Suprapubic skin (tissue), 4 donors: ENCODE results near the gene HERC6.

Experiments used
- EP300 ChIP-seq: sonication (generic); formaldehyde crosslinking; IDR thresholded peaks from one replicate; pipeline ENCODE4 v1.6.1; 2017; ENCODE audit warnings: antibody characterized with exemption
- POLR2A ChIP-seq, 2 donors: fragments of 450-650 bp; IDR thresholded peaks; one replicate each; pipeline ENCODE4 v1.6.1; 2017; ENCODE audit warnings: antibody characterized with exemption in 2 of 2, mild to moderate bottlenecking in 2 of 2, moderate library complexity in 2 of 2
- POLR2AphosphoS5 ChIP-seq, 3 donors: sonication (generic); formaldehyde crosslinking; IDR thresholded peaks; one replicate each; pipeline ENCODE4 v1.6.1; 2017; ENCODE audit warnings: antibody characterized with exemption in 3 of 3
- TF ChIP-seq, protein P1 (sequence below), 2 donors: fragments of 200-600 bp in 1 of 2; fragments of 450-650 bp in 1 of 2; sonication (generic) in 1 of 2; IDR thresholded peaks; one replicate each; pipeline ENCODE4 v1.5.1; 2016 to 2019; ENCODE audit warnings: antibody characterized with exemption in 2 of 2, mild to moderate bottlenecking in 1 of 2, moderate library complexity in 1 of 2

DNA sequence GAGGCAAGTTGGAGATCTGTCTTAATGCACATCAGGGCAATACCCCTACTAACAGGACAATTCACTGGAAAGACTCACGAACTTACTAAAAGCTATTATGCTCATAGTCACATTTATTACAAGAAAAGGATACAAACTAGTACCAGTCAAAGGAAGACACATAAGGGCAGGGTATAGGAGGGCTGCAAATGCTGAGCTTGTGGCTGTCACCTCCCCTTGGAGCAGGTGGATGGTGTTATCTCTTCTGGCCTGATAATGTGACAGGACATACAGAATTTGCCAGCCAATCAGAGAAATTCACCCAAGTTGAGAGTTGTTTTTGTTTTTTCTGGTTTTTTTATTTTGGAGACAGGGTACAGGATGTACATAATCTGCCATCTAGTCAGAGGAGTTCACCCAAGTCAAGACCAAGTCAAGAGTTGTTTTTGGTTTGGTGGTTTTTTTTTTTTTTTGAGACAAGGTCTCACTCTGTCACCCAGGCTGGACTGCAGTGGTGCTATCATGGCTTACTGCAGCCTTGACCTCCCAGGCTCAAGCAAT is 87.1 kb downstream of the HERC6 start:
- TF ChIP-seq, protein P1, sequence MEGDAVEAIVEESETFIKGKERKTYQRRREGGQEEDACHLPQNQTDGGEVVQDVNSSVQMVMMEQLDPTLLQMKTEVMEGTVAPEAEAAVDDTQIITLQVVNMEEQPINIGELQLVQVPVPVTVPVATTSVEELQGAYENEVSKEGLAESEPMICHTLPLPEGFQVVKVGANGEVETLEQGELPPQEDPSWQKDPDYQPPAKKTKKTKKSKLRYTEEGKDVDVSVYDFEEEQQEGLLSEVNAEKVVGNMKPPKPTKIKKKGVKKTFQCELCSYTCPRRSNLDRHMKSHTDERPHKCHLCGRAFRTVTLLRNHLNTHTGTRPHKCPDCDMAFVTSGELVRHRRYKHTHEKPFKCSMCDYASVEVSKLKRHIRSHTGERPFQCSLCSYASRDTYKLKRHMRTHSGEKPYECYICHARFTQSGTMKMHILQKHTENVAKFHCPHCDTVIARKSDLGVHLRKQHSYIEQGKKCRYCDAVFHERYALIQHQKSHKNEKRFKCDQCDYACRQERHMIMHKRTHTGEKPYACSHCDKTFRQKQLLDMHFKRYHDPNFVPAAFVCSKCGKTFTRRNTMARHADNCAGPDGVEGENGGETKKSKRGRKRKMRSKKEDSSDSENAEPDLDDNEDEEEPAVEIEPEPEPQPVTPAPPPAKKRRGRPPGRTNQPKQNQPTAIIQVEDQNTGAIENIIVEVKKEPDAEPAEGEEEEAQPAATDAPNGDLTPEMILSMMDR (IDR thresholded peaks at IDR 0.05): no peak
- TF ChIP-seq POLR2AphosphoS5 (IDR thresholded peaks at IDR 0.05) (no peak), POLR2A (IDR thresholded peaks at IDR 0.05) (no peak), EP300 (no peak)
